GM19099 (cell line): Measurements from ENCODE around the gene RNF114.

ENCODE experiments used
- POLR2A ChIP-seq: IDR thresholded peaks from 3 replicates; pipeline ENCODE4 v1.6.1; 2011; ENCODE audit warnings: low read depth; ENCODE audit not compliant: insufficient read length; ENCODE audit errors: extremely low read depth

Gene RNF114

DNA sequence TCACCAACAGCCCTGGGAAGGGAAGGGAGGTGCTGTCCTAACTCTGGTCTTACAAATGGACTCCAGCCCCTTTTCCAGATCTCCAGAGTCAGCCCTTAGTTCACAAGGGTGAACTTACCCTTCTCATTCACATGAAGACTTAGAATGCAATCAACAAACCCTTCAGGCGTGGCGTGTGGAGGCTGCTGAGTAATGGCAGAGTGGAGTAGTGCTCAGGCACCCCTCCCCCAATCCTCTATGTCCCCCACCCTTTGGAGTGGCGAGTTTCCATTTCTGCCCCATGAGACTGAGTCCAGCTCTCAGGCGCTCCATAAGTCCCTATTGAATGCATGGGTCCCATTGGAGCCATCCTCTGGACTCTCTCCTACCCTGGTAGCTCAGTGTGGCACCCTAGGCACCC lies 49.9 kb downstream of the RNF114 start:
- no peak for TF ChIP-seq POLR2A

GRCh38 chr20:49987015-49987867 lies 51.0 kb downstream of the RNF114 start:
- TF ChIP-seq POLR2A, result no peak

- TF ChIP-seq POLR2A, result no peak
Observed at GRCh38 chr20:49987868-49988690, 51.9 kb downstream of the RNF114 start.

DNA sequence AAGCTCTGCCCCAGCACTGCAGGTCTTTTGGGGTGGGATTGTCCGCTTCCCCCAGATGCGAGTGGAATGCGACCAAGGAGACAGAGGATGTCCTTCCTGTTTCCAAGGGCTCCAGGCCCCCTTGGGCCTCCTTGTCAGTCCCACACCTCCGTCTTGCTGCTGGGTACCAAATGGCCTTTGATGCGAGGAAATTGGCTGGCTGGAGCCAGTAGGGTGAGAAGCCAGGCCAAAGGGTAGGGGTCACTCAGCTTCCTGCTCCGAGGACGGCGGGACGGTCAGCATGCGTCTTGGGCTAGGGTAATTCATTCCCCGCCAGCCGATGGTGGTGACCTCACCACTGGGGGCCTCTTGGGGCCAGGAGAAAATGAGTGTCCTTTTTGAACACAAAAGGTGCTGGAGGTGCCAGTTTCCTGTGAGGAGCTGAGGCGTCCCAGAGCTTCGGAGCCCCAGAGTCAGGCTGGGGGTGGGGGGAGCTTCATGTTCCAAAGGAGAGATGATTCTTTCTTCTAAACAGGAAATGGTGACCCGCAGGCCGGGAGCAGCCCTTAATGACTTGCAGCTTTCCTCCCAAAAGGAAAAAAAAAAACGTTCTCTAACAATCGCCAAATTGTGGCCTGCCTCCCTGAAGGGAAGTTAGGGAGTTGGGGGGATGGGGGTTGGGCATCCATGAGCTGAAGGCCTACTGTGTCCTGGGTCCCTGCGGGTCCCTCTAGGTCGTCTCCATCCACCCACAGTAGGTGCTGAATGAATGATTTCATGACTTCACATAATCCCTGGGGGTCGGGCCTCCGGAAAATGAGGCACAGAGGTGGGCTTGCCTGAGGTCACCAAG lies 53.3 kb downstream of the RNF114 start:
- TF ChIP-seq POLR2A, result no peak

GRCh38 chr20:49990271-49990720 lies 54.1 kb downstream of the RNF114 start:
- no peak for TF ChIP-seq POLR2A

GRCh38 chr20:49993301-49993751 lies 57.1 kb downstream of the RNF114 start:
- TF ChIP-seq POLR2A, result no peak

DNA sequence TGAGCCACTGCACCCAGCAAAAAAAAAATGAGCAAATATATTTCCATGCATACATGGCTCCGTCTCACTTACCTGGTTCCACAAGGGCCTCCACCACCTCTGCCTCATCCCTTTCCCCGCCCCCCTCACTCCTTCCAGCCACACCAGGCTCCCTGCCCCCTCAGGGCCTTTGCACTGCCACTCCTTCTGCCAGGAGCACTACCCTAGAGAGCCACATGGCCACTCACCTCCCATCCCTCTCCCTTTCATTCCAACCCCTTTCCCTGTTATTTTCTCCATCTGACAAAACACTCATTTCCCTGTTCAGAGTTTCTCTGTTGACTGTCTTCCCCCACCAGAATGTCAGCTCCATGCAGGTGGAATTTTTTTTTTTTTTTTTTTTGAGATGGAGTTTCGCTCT lies 59.4 kb downstream of the RNF114 start:
- TF ChIP-seq POLR2A, result no peak

GRCh38 chr20:49999329-49999728 lies 63.1 kb downstream of the RNF114 start:
- TF ChIP-seq POLR2A, result no peak

DNA sequence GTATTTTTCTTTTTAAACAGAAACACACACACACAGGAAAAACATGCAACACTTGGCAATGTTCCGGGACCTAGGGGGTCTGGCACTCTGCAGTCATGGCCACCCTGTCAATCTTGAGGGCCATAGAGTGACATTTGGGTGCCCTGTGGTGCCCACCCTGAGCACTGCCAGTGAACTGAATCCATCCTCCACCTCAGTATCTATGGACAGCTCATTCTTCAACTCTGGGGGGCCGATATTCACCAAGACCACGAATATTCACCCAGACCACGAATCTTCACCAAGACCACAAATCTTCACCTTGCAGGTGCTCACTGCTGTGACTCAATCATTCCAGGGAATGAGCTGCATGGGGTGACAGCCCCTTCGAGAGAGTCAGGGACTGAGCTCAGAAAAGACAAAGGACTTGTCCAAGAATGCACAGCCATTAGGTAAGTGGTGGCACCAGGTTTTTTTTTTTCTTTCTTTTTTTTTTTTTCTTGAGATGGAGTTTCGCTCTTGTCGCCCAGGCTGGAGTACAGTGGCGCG lies 65.7 kb downstream of the RNF114 start:
- TF ChIP-seq POLR2A, result no peak

- TF ChIP-seq POLR2A, result no peak
Observed at GRCh38 chr20:50003253-50003656, 67.1 kb downstream of the RNF114 start.
